ENCODE data around the gene SLC22A6.

DNA sequence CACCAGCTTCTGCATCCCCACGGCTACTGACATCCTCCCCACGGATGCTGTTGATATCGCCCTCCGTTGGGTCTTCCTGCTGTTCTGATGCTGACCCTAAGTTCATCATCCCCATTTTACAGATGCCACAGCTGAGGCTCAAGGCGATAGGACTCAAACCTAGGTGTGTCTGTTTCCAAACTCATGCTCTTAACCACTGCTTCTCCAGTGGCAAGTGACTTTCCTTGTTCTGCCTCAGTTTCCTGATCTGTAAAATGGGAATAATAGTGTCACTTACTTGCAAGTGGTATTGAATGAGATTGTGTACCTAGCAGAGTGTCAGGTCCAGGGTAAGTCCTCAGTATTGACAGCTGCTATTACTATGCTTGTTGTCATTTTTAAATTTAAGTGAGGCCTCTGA, 14.4 kb upstream of the SLC22A6 start:
- TF ChIP-seq, protein P1, sequence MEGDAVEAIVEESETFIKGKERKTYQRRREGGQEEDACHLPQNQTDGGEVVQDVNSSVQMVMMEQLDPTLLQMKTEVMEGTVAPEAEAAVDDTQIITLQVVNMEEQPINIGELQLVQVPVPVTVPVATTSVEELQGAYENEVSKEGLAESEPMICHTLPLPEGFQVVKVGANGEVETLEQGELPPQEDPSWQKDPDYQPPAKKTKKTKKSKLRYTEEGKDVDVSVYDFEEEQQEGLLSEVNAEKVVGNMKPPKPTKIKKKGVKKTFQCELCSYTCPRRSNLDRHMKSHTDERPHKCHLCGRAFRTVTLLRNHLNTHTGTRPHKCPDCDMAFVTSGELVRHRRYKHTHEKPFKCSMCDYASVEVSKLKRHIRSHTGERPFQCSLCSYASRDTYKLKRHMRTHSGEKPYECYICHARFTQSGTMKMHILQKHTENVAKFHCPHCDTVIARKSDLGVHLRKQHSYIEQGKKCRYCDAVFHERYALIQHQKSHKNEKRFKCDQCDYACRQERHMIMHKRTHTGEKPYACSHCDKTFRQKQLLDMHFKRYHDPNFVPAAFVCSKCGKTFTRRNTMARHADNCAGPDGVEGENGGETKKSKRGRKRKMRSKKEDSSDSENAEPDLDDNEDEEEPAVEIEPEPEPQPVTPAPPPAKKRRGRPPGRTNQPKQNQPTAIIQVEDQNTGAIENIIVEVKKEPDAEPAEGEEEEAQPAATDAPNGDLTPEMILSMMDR (IDR thresholded peaks at IDR 0.05), result no peak
- TF ChIP-seq POLR2A (IDR thresholded peaks at IDR 0.05), result no peak

All from prostate gland (tissue), 2 donors.